Right lung (tissue), 5 donors: ENCODE data around the gene DNAH3. TPM values are rescaled to one million over a fixed set of nuclear protein-coding genes. Genes with fewer than 3 reads are reported as not detected.

Experiments
- DNase-seq, 2 donors: peaks; one replicate each; pipeline ENCODE4 v3.0.0-alpha.2; 2013
- polyA plus RNA-seq, 5 donors: library from polyadenylated mRNA; unstranded; fragments of 120-200 nt; gene quantifications; one replicate each; pipeline versions ENCODE4 v1.2.1 to v1.2.3, GENCODE V29; 2013; ENCODE audit warnings: inconsistent platforms in 1 of 5, low replicate concordance in 1 of 5; ENCODE audit not compliant: insufficient read length in 5 of 5, insufficient read depth in 1 of 5

Gene DNAH3
- polyA plus RNA-seq, 5 donors, result 0.69 to 4.5 (median 2.8) TPM

GRCh38 chr16:20904507-20905081 is 246.1 kb downstream of the DNAH3 start:
- DNase-seq, result no peak

GRCh38 chr16:20903899-20904506 is 246.6 kb downstream of the DNAH3 start:
- no peak for DNase-seq

- no peak for DNase-seq
Measured at GRCh38 chr16:20903116-20903898, 247.3 kb downstream of the DNAH3 start.

GRCh38 chr16:20902426-20902825 is 248.2 kb downstream of the DNAH3 start:
- DNase-seq, result no peak

- DNase-seq, result peak; percentile 64 to 72
Measured at GRCh38 chr16:20901436-20902112, 249.1 kb downstream of the DNAH3 start.

- DNase-seq, result no peak
Measured at GRCh38 chr16:20901068-20901435, 249.6 kb downstream of the DNAH3 start.

GRCh38 chr16:20900299-20901067 is 250.2 kb downstream of the DNAH3 start, which contains the start of the genes DCUN1D3 and LYRM1:
Gene DCUN1D3 (minus strand): TSS chr16:20900358. CDS start chr16:20862538, 37,820 bp downstream.
Gene LYRM1 (plus strand): TSS chr16:20900771. CDS start chr16:20915556, 14,785 bp downstream.
- peak; percentile 99 for DNase-seq

GRCh38 chr16:20899477-20900298 is 251.0 kb downstream of the DNAH3 start:
- DNase-seq, result no peak

- peak in 1 of 2 donors; percentile 15 for DNase-seq
Measured at GRCh38 chr16:20899071-20899470, 251.6 kb downstream of the DNAH3 start.

GRCh38 chr16:20897922-20898321 is 252.7 kb downstream of the DNAH3 start:
- DNase-seq, result no peak

GRCh38 chr16:20897253-20897897 is 253.3 kb downstream of the DNAH3 start:
- DNase-seq, result no peak

- no peak for DNase-seq
Measured at GRCh38 chr16:20894388-20894787, 256.3 kb downstream of the DNAH3 start.

GRCh38 chr16:20889625-20890275 is 260.9 kb downstream of the DNAH3 start:
- no peak for DNase-seq

GRCh38 chr16:20887207-20887606 is 263.4 kb downstream of the DNAH3 start:
- no peak for DNase-seq

GRCh38 chr16:20886320-20886719 is 264.3 kb downstream of the DNAH3 start:
- DNase-seq, result no peak

GRCh38 chr16:20884240-20884556 is 266.4 kb downstream of the DNAH3 start:
- no peak for DNase-seq

GRCh38 chr16:20883554-20884239 is 266.9 kb downstream of the DNAH3 start:
- no peak for DNase-seq
